ENCODE measurements around the gene SIK3. TPM values are rescaled to one million over a fixed set of nuclear protein-coding genes. Genes with fewer than 3 reads are reported as not detected.

The SIK3 gene
- total RNA-seq, 1 donor from 2014 or later = 19.5 TPM

DNA sequence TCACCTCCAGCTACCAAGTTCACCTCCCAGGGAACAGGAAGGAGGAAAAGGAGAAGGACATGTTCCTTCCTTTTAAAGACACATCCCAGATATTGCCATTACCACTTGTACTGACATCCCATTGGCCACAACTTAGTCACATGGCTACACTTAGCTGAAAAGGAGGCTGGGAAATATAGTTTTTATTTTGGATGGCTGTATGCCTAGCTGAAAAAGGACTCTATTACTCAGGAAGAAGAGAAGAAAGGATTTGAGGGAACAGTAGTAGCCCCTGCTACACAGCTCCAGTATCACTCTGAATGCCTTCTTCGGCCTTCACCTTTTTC, 304.5 kb downstream of the SIK3 start:
- no peak for DNase-seq (ENCODE audit: low spot score)
- Mint-ChIP-seq H3K4me3 (ENCODE audit: unreplicated experiment) (no peak overlapping the region), H3K4me1 (ENCODE audit: low read depth) (peaks cover 6% of the 10 kb centered on the region), H3K9me3 (ENCODE audit: low read depth) (no peaks in the 10 kb centered on the region), H3K27me3 (ENCODE audit: low read depth) (no peaks in the 10 kb centered on the region), H3K27ac (ENCODE audit: unreplicated experiment) (no peak overlapping the region), H3K36me3 (ENCODE audit: low read depth) (no peaks in the 10 kb centered on the region)
- TF ChIP-seq, protein P1, sequence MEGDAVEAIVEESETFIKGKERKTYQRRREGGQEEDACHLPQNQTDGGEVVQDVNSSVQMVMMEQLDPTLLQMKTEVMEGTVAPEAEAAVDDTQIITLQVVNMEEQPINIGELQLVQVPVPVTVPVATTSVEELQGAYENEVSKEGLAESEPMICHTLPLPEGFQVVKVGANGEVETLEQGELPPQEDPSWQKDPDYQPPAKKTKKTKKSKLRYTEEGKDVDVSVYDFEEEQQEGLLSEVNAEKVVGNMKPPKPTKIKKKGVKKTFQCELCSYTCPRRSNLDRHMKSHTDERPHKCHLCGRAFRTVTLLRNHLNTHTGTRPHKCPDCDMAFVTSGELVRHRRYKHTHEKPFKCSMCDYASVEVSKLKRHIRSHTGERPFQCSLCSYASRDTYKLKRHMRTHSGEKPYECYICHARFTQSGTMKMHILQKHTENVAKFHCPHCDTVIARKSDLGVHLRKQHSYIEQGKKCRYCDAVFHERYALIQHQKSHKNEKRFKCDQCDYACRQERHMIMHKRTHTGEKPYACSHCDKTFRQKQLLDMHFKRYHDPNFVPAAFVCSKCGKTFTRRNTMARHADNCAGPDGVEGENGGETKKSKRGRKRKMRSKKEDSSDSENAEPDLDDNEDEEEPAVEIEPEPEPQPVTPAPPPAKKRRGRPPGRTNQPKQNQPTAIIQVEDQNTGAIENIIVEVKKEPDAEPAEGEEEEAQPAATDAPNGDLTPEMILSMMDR (IDR thresholded peaks at IDR 0.05) = no peak

Other genes starting within 250 kb of the SIK3 start
- gene PAFAH1B2, start 45.9 kb upstream of the SIK3 start, total RNA-seq = 85.4 to 98.0 TPM (median 90.5 TPM) in 3 replicates
- 32.4 to 42.5 TPM (median 38.8 TPM) in 3 replicates for gene SIDT2, start 80.3 kb upstream of the SIK3 start, total RNA-seq
- 854 to 4,666 TPM (median 4,556 TPM) in 3 replicates for gene TAGLN, start 100.9 kb upstream of the SIK3 start, total RNA-seq
- gene PCSK7, start 133.6 kb upstream of the SIK3 start, total RNA-seq = 42.8 to 71.0 TPM (median 43.0 TPM) in 3 replicates
- 21.8 to 26.1 TPM (median 24.7 TPM) in 3 replicates for gene RNF214, start 134.2 kb upstream of the SIK3 start, total RNA-seq
- 6.4 to 8.3 TPM (median 7.2 TPM) in 3 replicates for gene BACE1-AS, start 192.9 kb upstream of the SIK3 start, total RNA-seq
- 62.7 to 67.2 TPM (median 66.0 TPM) in 3 replicates for gene BACE1, start 217.8 kb upstream of the SIK3 start, total RNA-seq
- gene CEP164, start 229.4 kb upstream of the SIK3 start, total RNA-seq = 29.2 to 32.4 TPM (median 29.9 TPM) in 3 replicates

Data from chondrocyte (in vitro differentiated cells).